HG03442 (cell line): ENCODE results near the gene NMT1.
A peak's percentile ranks its signal among the peaks of the same experiment; 100 is the strongest.

Source experiments
- ATAC-seq: cut with Tn5 transposase; IDR thresholded peaks from one replicate; pipeline ENCODE4 v1.9.1; 2021; ENCODE audit warnings: mild to moderate bottlenecking, moderate library complexity; ENCODE audit not compliant: unreplicated experiment

NMT1 gene

DNA sequence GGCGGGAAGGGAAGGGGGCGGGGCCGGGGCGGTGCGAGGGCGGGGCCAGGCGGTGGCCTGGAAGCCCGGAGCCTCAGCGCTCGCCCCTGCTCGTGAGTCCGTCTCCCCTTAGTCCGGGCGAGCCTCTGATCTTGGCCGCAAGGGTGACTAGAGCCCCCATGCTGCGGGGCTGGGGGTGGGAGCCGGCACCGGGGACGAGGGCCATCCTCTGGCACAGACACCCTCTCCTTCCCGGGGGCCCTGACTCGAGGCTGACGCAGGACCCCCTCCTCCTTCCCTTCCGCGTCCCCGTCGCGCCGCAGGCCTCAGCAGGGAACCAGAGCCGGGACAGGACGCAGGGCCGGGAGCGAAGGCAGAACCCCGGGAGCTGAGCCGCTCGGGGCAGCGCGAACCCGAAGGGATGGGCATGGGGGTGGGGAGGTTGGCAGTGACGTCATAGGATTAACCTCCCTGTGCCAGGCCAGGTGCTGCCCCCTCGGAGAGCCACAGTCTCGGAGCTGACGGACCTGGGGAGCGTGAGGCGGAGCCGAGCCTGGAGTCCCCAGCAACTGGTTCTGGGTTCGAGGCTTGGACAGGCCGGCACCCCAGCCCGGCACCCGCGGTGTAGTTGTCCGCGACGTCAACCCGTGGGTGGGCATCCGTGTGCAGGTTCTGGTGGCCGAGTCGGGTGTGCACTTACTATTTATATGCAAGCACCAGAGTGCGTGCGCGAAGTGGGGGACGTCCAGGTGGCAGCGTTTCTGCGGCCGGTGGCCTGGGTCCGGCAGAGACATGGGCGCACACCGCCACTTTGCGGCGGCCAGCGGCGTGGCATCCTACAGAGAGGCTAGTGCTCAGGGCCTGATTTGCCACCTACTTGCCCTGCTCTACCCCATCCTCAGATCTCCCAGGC is 71.7 kb downstream of the NMT1 start:
- ATAC-seq = no peak

DNA sequence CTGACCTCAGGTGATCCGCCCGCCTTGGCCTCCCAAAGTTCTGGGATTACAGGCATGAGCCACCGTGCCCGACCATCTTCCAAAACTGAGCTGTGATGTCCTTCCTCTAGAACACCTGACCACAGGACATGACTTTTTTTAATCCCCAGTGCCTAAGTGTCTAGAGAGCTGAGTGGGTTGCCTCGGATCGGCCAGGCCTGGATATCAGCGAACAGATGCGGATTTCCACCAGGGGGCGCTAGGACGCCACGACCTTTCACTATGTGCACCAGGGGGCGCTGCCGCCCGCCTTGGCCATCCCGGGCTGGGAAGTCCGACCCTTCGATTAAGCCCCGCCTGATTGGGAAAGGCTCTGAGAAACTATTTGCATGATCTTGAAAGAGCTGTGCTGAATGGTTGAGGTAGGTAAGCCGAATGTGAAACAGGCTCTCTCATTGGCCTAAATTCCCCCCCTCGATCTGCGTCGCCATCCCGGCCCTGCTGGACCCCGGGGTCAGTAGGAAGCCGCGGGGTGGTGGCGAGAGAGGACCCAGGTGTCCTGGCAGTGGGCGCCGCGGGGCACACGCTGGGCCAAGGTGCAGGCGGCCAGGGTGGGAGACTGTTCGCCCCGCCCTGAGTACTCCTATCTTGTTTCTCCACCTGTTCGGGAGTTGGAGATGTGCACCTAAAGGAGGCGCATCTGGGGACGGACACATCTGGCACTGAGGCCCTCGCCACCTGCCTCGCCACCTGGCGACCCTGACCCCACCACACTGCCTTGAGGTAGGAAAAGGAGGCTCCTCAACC is 74.3 kb downstream of the NMT1 start, which contains the start of gene ACBD4:
Gene ACBD4 (plus strand): TSS at position 496 of the 786 bp plus-strand sequence. CDS start 458 bp downstream, outside the sequence.
- ATAC-seq = peak; percentile 73

DNA sequence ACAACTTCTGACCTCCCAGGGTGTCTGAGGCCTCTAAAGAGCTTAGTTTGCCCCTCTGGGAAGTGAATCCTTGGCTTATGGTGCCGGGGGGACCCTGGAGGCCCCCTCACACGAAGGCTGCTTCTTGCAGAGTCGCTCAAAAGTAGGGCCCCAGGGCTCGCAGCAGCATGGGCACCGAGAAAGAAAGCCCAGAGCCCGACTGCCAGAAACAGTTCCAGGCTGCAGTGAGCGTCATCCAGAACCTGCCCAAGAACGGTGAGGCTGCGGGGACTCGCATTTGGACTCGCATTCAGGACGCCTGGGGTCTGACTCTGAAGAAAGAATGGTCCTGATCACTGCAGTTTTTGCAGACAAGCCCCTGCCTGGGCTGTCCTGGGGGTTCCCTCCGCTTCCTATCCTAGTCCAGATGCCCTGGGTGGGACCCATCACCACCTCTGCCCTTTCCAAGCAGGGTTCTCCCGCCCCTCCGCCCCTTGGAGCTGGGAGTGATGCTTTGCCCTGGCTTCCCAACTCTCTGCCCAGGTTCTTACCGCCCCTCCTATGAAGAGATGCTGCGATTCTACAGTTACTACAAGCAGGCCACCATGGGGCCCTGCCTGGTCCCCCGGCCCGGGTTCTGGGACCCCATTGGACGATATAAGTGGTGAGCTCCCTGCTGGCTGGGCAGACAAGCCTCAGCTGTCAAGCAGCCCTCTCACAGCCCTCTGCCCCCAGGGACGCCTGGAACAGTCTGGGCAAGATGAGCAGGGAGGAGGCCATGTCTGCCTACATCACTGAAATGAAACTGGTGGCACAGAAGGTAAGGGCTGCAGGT is 75.1 kb downstream of the NMT1 start:
- ATAC-seq = no peak

DNA sequence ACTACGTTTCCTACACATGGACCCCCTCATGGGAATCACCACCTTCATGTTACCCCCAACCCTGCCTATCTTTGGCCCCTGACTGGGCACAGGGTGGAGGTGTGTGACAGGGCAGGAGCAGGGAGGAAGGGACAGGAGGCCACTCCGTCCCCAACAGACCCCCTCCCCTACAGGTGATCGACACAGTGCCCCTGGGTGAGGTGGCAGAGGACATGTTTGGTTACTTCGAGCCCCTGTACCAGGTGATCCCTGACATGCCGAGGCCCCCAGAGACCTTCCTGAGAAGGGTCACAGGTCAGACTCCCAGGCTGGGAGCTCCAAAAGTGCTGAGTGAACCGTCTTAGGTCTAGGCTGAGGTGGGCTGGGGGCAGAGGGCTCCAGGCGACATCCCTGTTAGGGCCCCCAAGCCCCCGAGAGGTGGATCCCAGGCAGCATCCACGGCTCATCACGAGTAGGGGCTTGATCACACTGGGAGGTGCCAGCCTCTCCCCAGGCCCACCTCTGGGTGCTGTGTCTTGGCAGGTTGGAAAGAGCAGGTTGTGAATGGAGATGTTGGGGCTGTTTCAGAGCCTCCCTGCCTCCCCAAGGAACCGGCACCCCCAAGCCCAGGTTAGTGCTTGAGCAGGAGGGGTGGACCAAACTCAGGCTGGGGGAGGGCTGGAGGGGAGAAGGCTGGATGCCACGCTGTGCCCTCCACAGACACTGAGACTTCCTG is 75.9 kb downstream of the NMT1 start:
- ATAC-seq = no peak

DNA sequence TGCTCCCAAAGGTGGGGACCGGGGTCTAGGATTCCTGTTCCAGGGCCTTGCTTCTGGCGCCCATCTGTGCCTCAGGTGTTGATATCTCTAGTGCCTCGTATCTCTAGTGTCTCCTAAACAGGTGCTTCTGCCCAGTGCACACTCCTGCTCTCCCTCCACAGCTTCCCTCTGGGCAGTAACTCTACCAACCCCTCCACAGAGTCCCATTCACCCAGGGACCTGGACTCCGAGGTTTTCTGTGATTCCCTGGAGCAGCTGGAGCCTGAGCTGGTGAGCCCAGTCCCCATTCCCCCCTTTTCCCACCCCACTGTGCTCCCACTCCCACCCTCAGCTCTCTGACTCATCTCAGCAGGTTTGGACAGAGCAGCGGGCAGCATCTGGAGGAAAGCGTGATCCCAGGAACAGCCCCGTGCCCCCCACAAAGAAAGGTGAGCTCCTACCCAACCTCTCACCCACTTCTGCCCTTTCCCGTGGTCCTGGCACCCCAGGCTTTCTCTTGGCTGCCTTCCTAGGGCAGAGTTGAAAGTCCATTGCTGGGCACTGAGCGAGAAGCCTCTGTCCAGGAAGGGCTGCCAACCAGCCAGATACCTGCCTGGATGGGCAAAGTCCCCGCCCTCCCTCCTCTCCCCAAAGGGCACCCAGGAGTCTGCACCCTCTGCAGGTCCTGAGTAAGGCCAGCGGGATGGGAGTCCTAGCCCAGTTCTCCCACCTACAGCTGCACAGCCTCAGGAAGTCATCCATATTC is 76.6 kb downstream of the NMT1 start:
- no peak for ATAC-seq

DNA sequence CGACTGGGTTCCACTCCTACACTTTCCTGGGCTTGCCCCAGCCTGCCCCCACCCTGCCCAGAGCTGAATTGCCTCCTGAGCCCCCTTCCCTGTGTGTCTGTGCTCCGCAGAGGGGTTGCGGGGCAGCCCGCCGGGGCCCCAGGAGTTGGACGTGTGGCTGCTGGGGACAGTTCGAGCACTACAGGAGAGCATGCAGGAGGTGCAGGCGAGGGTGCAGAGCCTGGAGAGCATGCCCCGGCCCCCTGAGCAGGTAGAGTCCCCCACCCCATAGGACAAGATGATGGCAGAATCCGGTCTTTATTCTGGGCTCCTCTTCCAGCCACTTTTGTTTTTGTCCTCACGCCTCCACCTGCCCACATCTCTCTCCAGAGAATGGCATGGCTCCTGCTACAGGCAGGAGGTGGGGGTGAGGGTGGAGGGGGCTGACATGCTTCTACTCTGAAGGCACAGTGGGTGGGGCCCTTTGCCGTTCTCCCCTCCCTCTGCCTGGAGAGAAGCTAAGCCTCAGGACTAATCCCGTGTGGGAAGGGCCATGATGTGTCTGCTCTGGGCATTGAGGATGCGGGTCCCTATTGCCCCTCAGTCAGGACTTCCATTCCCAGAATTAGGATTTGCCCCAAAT is 77.9 kb downstream of the NMT1 start:
- ATAC-seq = no peak

DNA sequence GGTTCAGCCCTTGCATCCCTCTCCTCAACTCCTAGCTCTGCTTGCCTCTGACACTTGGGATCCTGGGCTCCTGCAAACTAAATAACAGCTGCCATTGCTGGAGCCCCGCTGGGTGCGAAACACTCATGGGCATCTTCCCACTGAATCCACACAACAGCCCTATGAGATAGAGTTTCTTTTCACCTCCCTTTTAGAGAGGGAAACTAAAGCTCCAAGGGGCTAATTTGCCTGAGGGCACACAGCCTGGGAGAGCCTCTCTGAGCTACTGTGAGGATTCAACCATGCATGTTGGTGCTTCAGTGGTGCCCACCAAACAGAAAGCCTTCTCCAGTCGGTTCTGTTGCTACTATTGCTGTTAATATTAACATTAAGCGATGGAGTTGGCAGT is 78.4 kb downstream of the NMT1 start:
- ATAC-seq = no peak

DNA sequence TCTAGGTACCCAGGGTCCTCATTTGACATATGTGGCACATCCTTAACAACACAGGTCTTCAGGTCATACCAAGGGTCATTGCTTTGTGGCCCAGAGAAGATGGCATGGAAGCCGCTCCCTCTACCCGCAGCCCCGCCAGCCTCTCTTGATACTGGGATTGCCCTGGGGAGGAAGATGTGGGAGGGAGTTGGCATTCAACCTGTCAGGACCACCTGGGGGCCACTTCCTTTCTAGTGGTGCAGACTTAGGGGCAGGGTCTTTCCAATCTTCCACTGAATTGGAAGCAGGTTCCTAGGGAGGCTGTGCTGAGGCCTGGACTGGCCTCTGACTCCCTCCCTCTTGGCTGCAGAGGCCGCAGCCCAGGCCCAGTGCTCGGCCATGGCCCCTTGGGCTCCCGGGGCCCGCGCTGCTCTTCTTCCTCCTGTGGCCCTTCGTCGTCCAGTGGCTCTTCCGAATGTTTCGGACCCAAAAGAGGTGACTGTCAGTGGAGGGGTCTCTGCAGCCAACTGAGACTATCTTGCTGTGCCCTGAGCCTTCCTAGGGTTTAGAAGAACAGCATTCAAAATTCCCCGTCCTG is 82.1 kb downstream of the NMT1 start:
- no peak for ATAC-seq

DNA sequence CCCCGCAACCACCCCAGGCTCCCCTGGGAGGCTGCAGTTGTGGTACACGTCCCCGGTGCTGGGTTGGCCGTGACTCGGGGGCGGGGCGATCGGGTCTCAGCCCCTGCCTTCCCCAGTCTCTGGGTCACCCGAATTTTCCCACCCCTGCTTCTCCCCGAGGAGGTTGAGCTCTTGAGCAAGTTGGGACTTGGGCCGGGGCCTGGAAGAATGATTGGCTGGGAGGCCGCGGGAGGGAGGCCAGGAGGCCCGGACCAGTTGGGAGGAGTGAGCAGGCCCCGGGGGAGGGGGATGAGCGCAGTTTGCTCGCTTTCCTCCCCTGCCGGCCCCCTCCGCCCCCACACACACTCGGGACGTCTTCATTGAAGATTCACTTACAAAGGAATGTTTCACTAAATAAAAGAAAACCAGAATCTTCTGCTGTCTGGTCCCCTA is 82.7 kb downstream of the NMT1 start:
- ATAC-seq = no peak

DNA sequence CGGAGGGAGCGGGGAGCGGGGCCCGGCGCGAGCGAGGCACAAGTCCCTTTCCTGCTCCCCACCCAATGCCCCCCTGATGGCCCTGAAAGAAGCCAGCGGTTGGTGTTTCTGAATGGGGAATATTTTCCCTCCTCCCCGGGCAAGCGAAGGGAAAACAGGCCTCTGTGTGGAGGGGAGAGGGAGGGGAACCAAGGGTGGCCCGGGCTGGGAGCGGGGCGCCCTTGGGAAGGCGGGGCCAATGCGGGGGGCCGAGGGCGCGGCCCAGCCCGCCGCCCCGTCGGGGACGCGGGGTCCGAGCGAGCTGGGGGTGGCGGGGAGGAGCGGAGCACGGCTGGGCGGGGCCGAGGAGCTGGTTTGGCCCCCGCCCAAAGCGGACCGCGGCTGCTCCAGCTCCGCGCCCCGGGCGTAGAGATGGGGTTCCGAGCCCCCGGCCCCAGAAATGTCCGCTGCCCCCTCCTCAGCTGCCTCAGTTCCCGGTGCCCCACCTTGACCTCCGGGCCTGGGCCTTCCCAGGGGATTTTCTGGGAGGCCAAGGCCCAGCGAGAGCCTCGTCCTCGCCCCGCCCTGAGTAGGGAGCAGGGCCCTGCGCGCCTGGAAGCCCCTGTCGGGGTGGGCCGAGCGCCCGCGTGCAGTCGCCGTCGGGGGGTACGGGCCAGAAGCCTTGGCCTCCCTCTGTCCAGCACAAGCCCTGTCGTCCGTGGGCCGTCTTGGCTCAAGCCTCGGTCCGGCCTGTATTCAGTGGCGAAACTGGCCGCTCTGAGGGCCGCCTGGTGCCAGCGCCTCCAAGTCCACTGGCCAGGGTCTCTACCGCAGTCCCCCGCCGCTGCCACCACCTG is 83.3 kb downstream of the NMT1 start:
- no peak for ATAC-seq

DNA sequence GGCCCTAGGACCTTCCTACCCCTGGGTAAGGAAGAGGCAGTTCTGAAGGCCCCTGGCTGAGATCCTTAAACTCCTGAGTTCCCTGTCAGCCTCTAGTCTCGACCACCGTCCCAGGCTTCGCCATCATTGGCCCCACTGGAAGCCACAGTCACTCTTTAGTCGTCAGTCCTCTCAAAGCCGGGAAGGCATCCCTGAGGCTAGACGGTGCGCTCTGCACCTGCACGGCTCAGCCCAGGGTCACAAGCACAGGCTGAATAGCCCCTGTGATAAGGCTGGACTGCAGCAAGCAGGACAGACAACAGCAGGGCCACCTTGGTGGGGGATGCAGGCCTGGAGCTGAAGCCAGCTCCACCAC is 83.9 kb downstream of the NMT1 start:
- ATAC-seq = no peak

DNA sequence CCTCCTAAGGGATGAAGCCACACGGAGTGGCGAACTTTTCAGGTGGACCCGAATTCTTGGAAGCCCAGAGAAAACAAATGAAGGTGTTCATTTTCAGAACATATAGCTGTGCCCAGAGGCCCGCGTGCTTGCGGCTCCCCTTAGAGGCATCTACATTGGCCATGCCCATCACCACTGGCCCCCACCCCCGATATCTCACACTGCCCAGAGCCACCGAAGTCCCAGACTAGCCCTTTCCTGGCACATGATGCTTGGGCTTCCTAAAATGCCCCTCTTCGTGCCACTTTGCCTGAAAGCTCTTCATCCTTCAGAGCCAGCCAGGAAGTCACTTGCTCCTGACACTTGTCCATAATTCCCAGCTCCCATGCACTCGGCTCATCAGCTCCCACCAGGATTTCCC is 85.0 kb downstream of the NMT1 start:
- no peak for ATAC-seq

DNA sequence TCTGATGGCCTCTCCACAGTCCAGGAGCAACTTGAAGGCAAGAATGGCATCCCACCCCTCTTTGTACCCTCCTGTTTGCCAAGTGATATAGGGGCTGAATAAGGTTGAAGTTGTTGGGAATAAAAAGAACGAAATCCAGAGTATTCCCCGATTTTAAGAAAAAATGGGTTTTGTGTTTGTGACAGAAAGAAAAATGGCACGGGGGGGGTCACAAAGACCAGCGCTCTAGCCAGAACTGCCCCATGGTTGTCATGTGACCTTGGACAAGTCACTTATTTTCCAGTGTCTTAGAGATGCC is 85.4 kb downstream of the NMT1 start:
- no peak for ATAC-seq

DNA sequence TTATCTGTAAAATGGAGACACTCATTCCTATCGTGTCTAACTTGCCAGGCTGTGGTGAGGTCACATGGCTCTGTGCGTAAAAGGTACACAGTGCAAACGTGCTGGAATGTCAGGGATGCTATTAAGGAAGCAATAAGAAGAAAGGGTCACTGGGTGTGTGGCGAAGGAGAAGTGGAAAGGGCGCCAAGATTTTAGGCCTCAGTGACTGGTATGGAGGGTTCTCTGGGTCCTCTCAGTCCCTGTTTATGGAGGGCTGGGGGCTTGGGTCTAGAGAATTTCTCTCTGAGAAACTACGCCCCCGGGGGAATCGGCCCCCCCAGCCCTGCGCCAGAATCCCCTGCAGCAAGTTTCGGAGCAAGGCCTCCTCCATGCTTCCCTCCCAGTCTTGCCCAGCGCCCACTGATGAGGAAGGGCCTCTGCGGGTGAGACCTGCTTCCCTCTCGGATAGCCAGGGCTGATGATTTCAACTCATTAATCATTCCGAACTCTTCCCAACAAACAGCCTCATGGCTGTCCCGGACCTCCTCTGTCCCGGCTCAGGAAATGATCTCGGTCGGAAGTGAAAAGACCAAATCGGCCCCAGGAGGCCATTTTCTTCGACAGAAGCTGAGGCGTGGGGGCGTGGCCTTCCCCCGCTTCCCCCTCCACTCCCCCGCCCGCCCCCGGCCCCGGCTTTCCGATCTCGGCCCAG is 85.9 kb downstream of the NMT1 start:
- no peak for ATAC-seq

DNA sequence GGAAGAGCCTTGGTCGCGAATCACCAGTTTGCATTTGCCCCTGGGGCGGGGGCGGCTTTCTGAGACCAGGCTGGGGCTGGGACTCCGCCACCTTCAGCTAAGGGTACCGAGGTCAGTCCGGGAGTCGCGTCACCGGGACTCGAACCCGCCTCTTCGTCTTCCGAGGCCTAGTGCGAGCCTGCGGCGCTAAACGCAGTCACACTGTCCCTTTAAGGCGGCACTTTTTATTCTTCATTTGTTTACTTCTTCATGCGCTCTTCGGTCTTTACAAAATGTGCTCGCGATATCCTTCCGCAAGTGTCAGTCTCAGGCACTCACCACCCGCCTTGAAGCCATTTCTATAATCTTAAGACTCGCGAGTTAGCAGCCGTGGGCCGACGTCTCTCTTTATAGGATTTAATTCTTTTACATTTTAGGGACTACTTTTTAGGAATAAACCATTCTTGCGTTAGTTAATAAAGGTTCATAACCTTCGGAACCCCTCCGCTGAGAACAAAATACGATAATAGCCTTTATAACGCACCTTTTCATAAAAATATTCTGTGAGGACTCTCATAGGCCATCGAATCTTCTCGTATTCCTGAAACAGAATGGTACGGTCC is 86.6 kb downstream of the NMT1 start:
- no peak for ATAC-seq

DNA sequence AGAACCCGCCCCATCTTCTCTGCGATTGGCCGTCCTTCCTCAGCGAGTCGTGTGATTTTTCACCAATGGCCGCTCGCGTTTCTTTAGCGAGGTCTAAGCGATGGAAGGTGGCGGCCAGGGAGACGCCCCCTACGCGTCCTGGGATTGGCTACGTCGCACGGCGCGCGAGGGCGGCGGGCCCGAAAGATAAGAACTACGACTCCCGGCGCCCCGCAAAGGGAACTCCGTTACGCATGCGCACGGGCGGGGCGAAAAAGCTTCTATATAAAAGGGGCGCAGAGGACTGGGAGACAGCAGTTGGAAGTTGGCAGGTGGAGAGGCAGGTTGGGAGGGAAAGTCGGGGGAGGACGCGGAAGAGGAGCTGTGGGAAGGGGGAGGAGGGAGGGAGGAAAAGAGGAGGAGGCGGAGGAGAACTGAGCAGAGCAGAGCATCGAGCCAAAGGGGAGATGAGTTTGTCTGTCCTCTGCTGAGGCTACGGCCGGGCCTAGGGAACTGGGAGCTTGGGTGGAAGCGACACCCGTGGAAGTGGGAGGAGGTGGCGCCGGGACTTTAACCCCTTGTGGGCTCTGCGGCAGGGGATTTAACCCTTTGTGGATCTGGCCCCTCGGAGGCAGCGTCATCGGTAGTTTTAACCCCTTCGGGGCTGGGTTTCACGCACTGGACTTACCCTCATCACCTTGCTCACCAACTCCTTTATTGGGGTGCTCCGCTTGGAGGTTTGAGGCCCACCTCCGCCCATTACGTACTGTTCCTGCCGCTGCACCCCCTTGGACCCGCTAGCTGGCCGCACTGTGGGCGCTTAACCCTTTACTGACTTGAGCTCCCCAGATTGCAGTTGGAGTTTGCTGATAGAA is 87.3 kb downstream of the NMT1 start, which contains the start of gene HEXIM1:
Gene HEXIM1 (plus strand): TSS at position 293 of the 854 bp plus-strand sequence. CDS start 716 bp downstream, outside the sequence.
- ATAC-seq = peak; percentile 68
